Pancreas (tissue), 10 donors: ENCODE results near the gene DSC1. TPM values are rescaled to one million over a fixed set of nuclear protein-coding genes. Genes with fewer than 3 reads are reported as not detected.

Experiments used
- ATAC-seq, 4 donors: fragments of 200-7000 bp; cut with Tn5 transposase; one replicate each; pipeline versions ENCODE4 v1.8.0 to v1.9.1; 2020; ENCODE audit warnings: mild to moderate bottlenecking in 4 of 4, moderate library complexity in 4 of 4
- DNase-seq, 6 donors: peaks; one replicate each; pipeline ENCODE4 v3.0.0-alpha.2; 2020
- FAIRE-seq: peaks from 2 replicates; lab custom pipeline; 2012; peaks lifted over from hg19 to GRCh38; lab: Jason Lieb, UNC
- H3K27ac ChIP-seq, 4 donors: fragments of 200-600 bp; sonication (generic); 1 replicate in 3 of 4; 2 replicates in 1 of 4; pipeline versions ENCODE4 v1.5.0 to v1.8.0; 2020
- H3K27me3 ChIP-seq, 4 donors: fragments of 200-600 bp; one replicate each; pipeline ENCODE4 v1.8.0; 2021
- H3K36me3 ChIP-seq, 3 donors: fragments of 200-600 bp; sonication (generic) in 1 of 3; one replicate each; pipeline versions ENCODE4 v1.5.0 to v1.8.0; 2020 to 2021
- H3K4me1 ChIP-seq, 3 donors: fragments of 200-600 bp; one replicate each; pipeline ENCODE4 v1.8.0; 2021
- H3K4me3 ChIP-seq, 4 donors: fragments of 200-600 bp; sonication (generic) in 2 of 4; one replicate each; pipeline versions ENCODE4 v1.5.0 to v1.8.0; 2020 to 2021
- H3K9me3 ChIP-seq, 4 donors: fragments of 200-600 bp; one replicate each; pipeline ENCODE4 v1.8.0; 2021
- CTCF ChIP-seq, 4 donors: fragments of 200-600 bp; sonication (generic) in 3 of 4; IDR thresholded peaks; one replicate each; pipeline versions ENCODE4 v1.5.0 to v1.8.0; 2021; ENCODE audit warnings: antibody characterized with exemption in 4 of 4
- WGBS, 2 donors: extraction: QIAGEN DNeasy Blood & Tissue Kit; methylation state at CpG; one replicate each; pipeline ENCODE4 v1.1.7; 2013; 5-methylcytosine and 5-hydroxymethylcytosine counted together
- intact Hi-C, 3 donors: fragments of 100-400 bp; cut with DNase I; formaldehyde crosslinking; loops; one replicate each; pipeline versions ENCODE4 v1.11.1 to v1.14.2; 2022
- polyA plus RNA-seq, 2 donors: library from polyadenylated mRNA; stranded (reverse); fragments of 200-250 nt; gene quantifications; one replicate each; pipeline ENCODE4 v1.2.3, GENCODE V29; 2013
- total RNA-seq, 6 donors: library from RNA; stranded (reverse); fragmentation: NEBNext Ultra II Directional in 4 of 6; extraction: Animal tissue kit (Norgen Biotek cat#: 25700) in 4 of 6; gene quantifications; one replicate each; pipeline versions ENCODE4 v1.2.1 to v1.2.4, GENCODE V29; 2021 to 2023
- donor health status: healthy with polysubstance abuse.
- donor health status: DM: no; HTN: no; CAD: no; lungs with moderate emphysema.
- donor health status: DM: no; HTN: no; CAD: no.
- donor health status: control.
- donor health status: control.
- donor health status: Bipolar disorder and iron deficiency.
- donor health status: DM: yes; HTN: yes; CAD: no.
- donor health status: DM: no; HTN: no; CAD: no.
- donor health status: DM: no; HTN: no; CAD: no.
- donor health status: DM: yes; HTN: yes; CAD: no.

The DSC1 gene
- total RNA-seq (not detected), polyA plus RNA-seq (not detected)

DNA sequence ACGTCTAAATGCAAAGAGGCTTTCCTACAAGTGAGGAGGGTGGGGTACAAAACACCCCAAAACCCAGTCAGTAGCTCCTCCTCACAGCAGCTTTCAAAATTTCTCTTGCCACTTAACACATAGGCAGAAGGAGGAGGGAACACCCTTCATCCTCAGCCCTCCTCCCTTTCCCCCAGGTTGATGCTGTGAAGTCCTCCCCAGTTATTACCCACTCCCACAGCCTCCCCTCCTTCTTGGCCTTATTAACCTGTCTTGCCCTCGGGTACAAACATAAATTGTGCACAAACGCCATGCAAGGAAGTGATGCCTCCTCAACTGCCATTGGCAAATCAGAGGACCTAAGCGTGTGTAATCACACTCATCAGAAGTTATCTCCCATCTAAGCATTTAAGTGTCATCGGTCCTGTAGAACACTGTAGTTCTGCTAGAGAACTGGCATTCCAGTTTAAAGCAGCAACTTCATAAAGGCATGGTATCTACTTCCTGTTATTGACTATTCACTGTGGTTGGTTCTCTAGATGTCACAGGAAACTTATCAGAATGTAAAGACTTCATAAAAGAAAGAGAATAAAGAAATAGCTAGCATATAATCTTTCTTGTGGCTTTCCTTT, at the start of gene DSC1:
TSS of gene DSC1 (minus strand) at position 32 of the 611 bp plus-strand sequence. CDS start 262 bp downstream, outside the sequence.
- Histone ChIP-seq H3K36me3 (no peaks in the 10 kb centered on the region), H3K4me1 (no peaks in the 10 kb centered on the region), H3K9me3 (no peaks in the 10 kb centered on the region), H3K4me3 (no peak within 1 kb of the TSS), H3K27me3 (no peaks in the 10 kb centered on the region), H3K27ac (no peak within 1 kb of the TSS)
- 56 to 67% methylated on average over 5 of the region's 5 CpGs for WGBS, 2 donors
- ATAC-seq (no peak), FAIRE-seq (no peak), DNase-seq (no peak)
- TF ChIP-seq CTCF (IDR thresholded peaks at IDR 0.05), result no peak
- intact Hi-C loops, result no loop called here

- Histone ChIP-seq H3K9me3 (no peaks in the 10 kb centered on the region), H3K4me1 (peaks cover 0 to 4% (median 4%) of the 10 kb centered on the region in 3 donors), H3K27ac (no peak overlapping the region), H3K4me3 (no peak overlapping the region), H3K27me3 (no peaks in the 10 kb centered on the region), H3K36me3 (no peaks in the 10 kb centered on the region)
- FAIRE-seq (no peak), ATAC-seq (no peak), DNase-seq (no peak)
- WGBS, 2 donors, result 67 to 72% methylated on average over 1 of the region's 1 CpG
- intact Hi-C loops, result no loop called here
- TF ChIP-seq CTCF (IDR thresholded peaks at IDR 0.05), result no peak
Measured at GRCh38 chr18:31211047-31211446, 48.4 kb upstream of the DSC1 start.

DNA sequence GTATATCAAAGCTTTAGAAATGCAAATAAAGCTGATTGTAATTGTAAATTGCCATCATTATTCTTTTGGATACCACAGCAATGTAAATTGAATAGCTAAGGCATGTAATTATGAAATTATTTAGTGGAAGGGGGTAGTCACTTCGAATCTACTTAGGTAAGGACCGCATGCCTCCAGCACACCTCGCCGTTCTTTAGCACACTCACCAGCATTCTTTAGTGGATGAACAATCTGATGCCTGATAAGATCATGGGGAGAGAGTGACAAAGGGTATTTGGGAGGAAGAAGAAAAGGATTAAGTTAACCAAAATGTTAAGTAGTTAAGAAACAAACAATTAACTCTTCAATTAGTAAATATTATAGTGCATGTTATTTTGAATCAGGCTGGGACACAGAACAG, 46.4 kb upstream of the DSC1 start:
- FAIRE-seq, result no peak

GRCh38 chr18:31207391-31207790, 44.7 kb upstream of the DSC1 start:
- FAIRE-seq (no peak), ATAC-seq (peak in 1 of 4 donors; percentile 14), DNase-seq (no peak)
- WGBS, 2 donors, result 38 to 39% methylated on average over 6 of the region's 6 CpGs
- H3K9me3 ChIP-seq, result no peaks in the 10 kb centered on the region
- peaks cover 3 to 11% (median 4%) of the 10 kb centered on the region in 3 donors for H3K4me1 ChIP-seq
- H3K4me3 ChIP-seq, result peak overlapping the region in 2 of 4 donors; percentile 5 to 11
- no peaks in the 10 kb centered on the region for H3K36me3 ChIP-seq
- intact Hi-C loops, result no loop called here
- H3K27me3 ChIP-seq, result no peaks in the 10 kb centered on the region
- peak overlapping the region in 3 of 4 donors; percentile 15 to 41 (median 24) for H3K27ac ChIP-seq
- TF ChIP-seq CTCF (IDR thresholded peaks at IDR 0.05), result no peak

More for the DNA sequence above, 46.4 kb upstream of the DSC1 start:
- 72 to 78% methylated on average over 4 of the region's 4 CpGs for WGBS, 2 donors
- no peak overlapping the region for H3K27ac ChIP-seq
- ATAC-seq (no peak), DNase-seq (no peak)
- no peak overlapping the region for H3K4me3 ChIP-seq
- intact Hi-C loops, result no loop called here
- no peaks in the 10 kb centered on the region for H3K9me3 ChIP-seq
- TF ChIP-seq CTCF (IDR thresholded peaks at IDR 0.05), result no peak
- H3K27me3 ChIP-seq, result no peaks in the 10 kb centered on the region
- H3K36me3 ChIP-seq, result no peaks in the 10 kb centered on the region
- H3K4me1 ChIP-seq, result peaks cover 3 to 6% (median 4%) of the 10 kb centered on the region in 3 donors

- DNase-seq (peak; percentile 68 to 86 (median 79)), ATAC-seq (peak; percentile 92 to 96 (median 96)), FAIRE-seq (no peak)
- Histone ChIP-seq H3K4me3 (peak overlapping the region in 2 of 4 donors; percentile 5 to 11), H3K4me1 (peaks cover 3 to 11% (median 4%) of the 10 kb centered on the region in 3 donors), H3K27ac (peak overlapping the region in 3 of 4 donors; percentile 24 to 55 (median 41)), H3K9me3 (no peaks in the 10 kb centered on the region), H3K27me3 (no peaks in the 10 kb centered on the region), H3K36me3 (no peaks in the 10 kb centered on the region)
- WGBS, 2 donors, result 28 to 29% methylated on average over 11 of the region's 11 CpGs
- intact Hi-C loops, result no loop called here
- peak in 2 of 4 donors; percentile 21 to 39 for TF ChIP-seq CTCF (IDR thresholded peaks at IDR 0.05)
Measured at GRCh38 chr18:31206787-31207381, 44.2 kb upstream of the DSC1 start.
